Fibroblast of lung (primary cell): ENCODE results near the gene NXPE3.

ENCODE experiments used
- CTCF ChIP-seq, 2 donors: IDR thresholded peaks in 1 of 2; conservative IDR thresholded peaks in 1 of 2; 1 replicate in 1 of 2; 2 replicates in 1 of 2; pipeline ENCODE4 v1.5.1; 2011 to 2012; ENCODE audit warnings: low read length in 2 of 2, control low read depth in 1 of 2, inconsistent platforms in 1 of 2, low read depth in 1 of 2, mild to moderate bottlenecking in 1 of 2
- EZH2 ChIP-seq: IDR thresholded peaks from 2 replicates; pipeline ENCODE4 v1.5.1; 2012; ENCODE audit warnings: low read length, control low read depth, mild to moderate bottlenecking; ENCODE audit errors: missing control alignments

DNA sequence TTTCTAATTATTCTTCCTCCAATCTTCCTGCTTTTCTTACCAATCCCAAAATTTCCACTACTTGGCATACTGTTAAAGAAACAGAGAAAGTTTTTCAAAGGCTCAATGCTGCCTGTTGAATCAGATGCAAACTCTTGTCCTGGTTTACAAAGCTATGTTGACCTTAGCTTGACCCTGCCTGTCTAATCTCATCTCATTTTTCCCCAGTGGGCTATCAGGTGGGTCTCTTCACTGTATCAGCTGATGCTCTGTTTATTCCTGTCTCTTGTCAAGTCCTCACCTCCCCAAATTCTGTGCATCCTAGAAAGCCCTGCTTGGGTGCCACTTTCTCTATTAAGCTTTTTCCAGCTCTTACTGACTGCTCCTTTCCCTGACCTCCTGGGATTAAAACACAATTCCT is 88.5 kb downstream of the NXPE3 start:
- TF ChIP-seq CTCF (conservative IDR thresholded peaks at IDR 0.05 in 1 of 2, IDR thresholded peaks at IDR 0.05 in 1 of 2; ENCODE audit: low read depth in 1 of 2, low read length in 2 of 2), result no peak
- TF ChIP-seq EZH2, result no peak
